PC-3 (cell line): ENCODE results near the gene S100A4. TPM values are rescaled to one million over a fixed set of nuclear protein-coding genes. Genes with fewer than 3 reads are reported as not detected.
A peak's percentile ranks its signal among the peaks of the same experiment; 100 is the strongest.

Experiments used
- ATAC-seq: fragments of 200-7000 bp; cut with Tn5 transposase; 2 replicates; pipeline ENCODE4 v1.9.1; 2020; ENCODE audit warnings: mild to moderate bottlenecking, moderate library complexity
- BruUV-seq: library from RNA; stranded (reverse); fragments of 400-500 nt; replicated peaks from 2 replicates; lab custom pipeline; 2021; lab: Mats Ljungman, UMichigan
- CTCF ChIA-PET: fragments of 300-600 bp; sonication (Branson Sonifier 250); formaldehyde crosslinking; loops from one replicate; lab custom pipeline; 2022; ENCODE audit warnings: antibody characterized with exemption; lab: Charles Lee
- POLR2A ChIA-PET: fragments of 300-600 bp; sonication (Branson Sonifier 250); formaldehyde crosslinking; loops from one replicate; lab custom pipeline; 2022; ENCODE audit warnings: antibody characterized with exemption; ENCODE audit not compliant: unreplicated experiment; lab: Charles Lee
- DNase-seq: peaks from one replicate; pipeline ENCODE4 v3.0.0-alpha.2; 2015
- H2AFZ ChIP-seq: fragments of 300-600 bp; sonication (generic); 2 replicates; pipeline ENCODE4 v1.6.0; 2016; ENCODE audit warnings: antibody characterized with exemption, low read length
- H3F3A ChIP-seq: fragments of 300-600 bp; sonication (generic); one replicate; pipeline ENCODE4 v1.6.0; 2017; ENCODE audit warnings: antibody characterized with exemption, low read length, control low read depth, mild to moderate bottlenecking; ENCODE audit not compliant: unreplicated experiment
- H3K27ac ChIP-seq: fragments of 300-600 bp; sonication (generic); 2 replicates; pipeline ENCODE4 v1.5.1; 2016; ENCODE audit warnings: mild to moderate bottlenecking, low read length
- H3K27me3 ChIP-seq: fragments of 300-600 bp; sonication (generic); 2 replicates; pipeline ENCODE4 v1.6.1; 2016; ENCODE audit warnings: low read length, mixed read lengths
- H3K36me3 ChIP-seq: fragments of 300-600 bp; sonication (generic); 2 replicates; pipeline ENCODE4 v1.6.1; 2016; ENCODE audit warnings: low read depth, mixed run types, low read length, mixed read lengths
- H3K4me1 ChIP-seq: fragments of 300-600 bp; sonication (generic); 2 replicates; pipeline ENCODE4 v1.5.1; 2016; ENCODE audit warnings: low read length; ENCODE audit not compliant: insufficient read depth
- H3K4me2 ChIP-seq: fragments of 300-600 bp; sonication (generic); 2 replicates; pipeline ENCODE4 v1.6.0; 2016; ENCODE audit warnings: low read length
- H3K4me3 ChIP-seq: fragments of 300-600 bp; sonication (generic); 2 replicates; pipeline ENCODE4 v1.5.1; 2016; ENCODE audit warnings: mild to moderate bottlenecking, low read length, mixed read lengths
- H3K79me2 ChIP-seq: fragments of 300-600 bp; sonication (generic); 2 replicates; pipeline ENCODE4 v1.6.1; 2017; ENCODE audit warnings: low read length, mixed read lengths
- H3K9ac ChIP-seq: fragments of 300-600 bp; sonication (generic); 2 replicates; pipeline ENCODE4 v1.6.0; 2016; ENCODE audit warnings: mild to moderate bottlenecking, low read length
- H3K9me2 ChIP-seq: fragments of 300-600 bp; sonication (generic); replicated peaks from 2 replicates; pipeline ENCODE4 v1.6.1; 2016; ENCODE audit warnings: mixed run types, low read length, mixed read lengths
- H3K9me3 ChIP-seq: fragments of 300-600 bp; sonication (generic); 2 replicates; pipeline ENCODE4 v1.6.1; 2016; ENCODE audit warnings: low read length, mixed read lengths
- H4K20me1 ChIP-seq: fragments of 300-600 bp; sonication (generic); 2 replicates; pipeline ENCODE4 v1.6.1; 2016; ENCODE audit warnings: low read length, mixed read lengths
- CTCF ChIP-seq: fragments of 300-600 bp; sonication (generic); conservative IDR thresholded peaks from 2 replicates; pipeline ENCODE4 v1.5.1; 2017; ENCODE audit warnings: antibody characterized with exemption, low read depth, mild to moderate bottlenecking, low read length
- EZH2 ChIP-seq: fragments of 300-600 bp; sonication (generic); IDR thresholded peaks from one replicate; pipeline ENCODE4 v1.6.1; 2017; ENCODE audit warnings: antibody characterized with exemption, mild to moderate bottlenecking, low read length; ENCODE audit not compliant: unreplicated experiment
- EZH2phosphoT487 ChIP-seq: fragments of 300-600 bp; sonication (generic); IDR thresholded peaks from 2 replicates; pipeline ENCODE4 v1.6.1; 2018; ENCODE audit warnings: mild to moderate bottlenecking, antibody characterized with exemption, low read length, borderline replicate concordance
- intact Hi-C: fragments of 100-400 bp; cut with micrococcal nuclease; formaldehyde crosslinking; loops from 2 replicates; pipeline ENCODE4 v1.9.0; 2023
- total RNA-seq: library from RNA; depleted of rRNA; stranded (reverse); fragments of >200 nt; gene quantifications from 2 replicates; pipeline ENCODE4 v1.2.3, GENCODE V29; 2014

The S100A4 gene
- total RNA-seq, 1 experiment from 2014 or later, result 55.8 TPM

GRCh38 chr1:153515504-153516394 is 29.9 kb downstream of the S100A4 start:
- Histone ChIP-seq H3K4me3 (no peak overlapping the region), H3K79me2 (no peaks in the 10 kb centered on the region), H3K36me3 (no peaks in the 10 kb centered on the region), H3K4me2 (peak overlapping the region; percentile 67), H2AFZ (peak overlapping the region; percentile 15; the same call in 1 of the 2 replicates), H3K27ac (peak overlapping the region; percentile 90), H3K27me3 (no peaks in the 10 kb centered on the region), H3K9ac (peak overlapping the region; percentile 64), H3K9me3 (no peaks in the 10 kb centered on the region), H4K20me1 (no peaks in the 10 kb centered on the region), H3F3A (peaks cover 8% of the 10 kb centered on the region), H3K4me1 (peaks cover 53% of the 10 kb centered on the region), H3K9me2 (no peaks in the 10 kb centered on the region)
- TF ChIP-seq EZH2, result no peak
- TF ChIP-seq CTCF, result no peak
- TF ChIP-seq EZH2phosphoT487, result no peak
- TSS peak; percentile 94 for BruUV-seq
- DNase-seq (peak; percentile 94), ATAC-seq (peak; percentile 82)
- intact Hi-C loops, result no loop called here
- ChIA-PET CTCF (interaction anchor here (0.6 to 1.5 kb wide), 7 partner anchors 16 to 160 kb away, joined by 3 to 16 read pairs (median 4); no protein-coding TSS in a partner anchor), POLR2A (interaction anchor here (0.5 to 1.2 kb wide), 7 partner anchors 14 to 112 kb away, joined by 3 to 12 read pairs (median 3); partner anchors contain the start of gene S100A13)

GRCh38 chr1:153513666-153514065 is 31.9 kb downstream of the S100A4 start:
- Histone ChIP-seq H3K4me1 (peaks cover 56% of the 10 kb centered on the region), H3K27me3 (no peaks in the 10 kb centered on the region), H4K20me1 (no peaks in the 10 kb centered on the region), H3K9ac (no peak overlapping the region), H3K4me3 (no peak overlapping the region), H2AFZ (no peak overlapping the region), H3K4me2 (no peak overlapping the region), H3K9me3 (no peaks in the 10 kb centered on the region), H3K9me2 (no peaks in the 10 kb centered on the region), H3K27ac (no peak overlapping the region), H3K36me3 (no peaks in the 10 kb centered on the region), H3K79me2 (no peaks in the 10 kb centered on the region), H3F3A (peaks cover 8% of the 10 kb centered on the region)
- ATAC-seq (no peak), DNase-seq (no peak)
- intact Hi-C loops, result loop anchor here (5.0 kb wide), 1 partner anchor 34 kb away; the partner anchor contains the start of genes S100A3 and S100A4
- CTCF ChIA-PET, result no interaction called here
- POLR2A ChIA-PET, result no interaction called here
- no peak for TF ChIP-seq EZH2
- no peak for TF ChIP-seq CTCF
- no peak for TF ChIP-seq EZH2phosphoT487
- no TSS peak for BruUV-seq
